Mesendoderm (in vitro differentiated cells): Measurements from ENCODE around the gene MAB21L3.

Experiments used
- DNase-seq: peaks from one replicate; pipeline ENCODE4 v3.0.0; 2013
- H2AK5ac ChIP-seq: 2 replicates; pipeline ENCODE4 v1.6.1; 2013; ENCODE audit warnings: low read length, inconsistent platforms
- H2BK120ac ChIP-seq: 2 replicates; pipeline ENCODE4 v1.6.1; 2013; ENCODE audit warnings: low read depth, mild to moderate bottlenecking, low read length, moderate library complexity, mixed read lengths
- H2BK15ac ChIP-seq: replicated peaks from 2 replicates; pipeline ENCODE4 v1.6.1; 2013; ENCODE audit warnings: low read depth, mild to moderate bottlenecking, moderate library complexity
- H2BK5ac ChIP-seq: 2 replicates; pipeline ENCODE4 v1.6.1; 2013; ENCODE audit warnings: low read length, inconsistent platforms
- H3K18ac ChIP-seq: 2 replicates; pipeline ENCODE4 v1.6.1; 2013; ENCODE audit warnings: mild to moderate bottlenecking, low read length, mixed read lengths
- H3K23ac ChIP-seq: one replicate; pipeline ENCODE4 v1.6.1; 2013; ENCODE audit warnings: low read length
- H3K27ac ChIP-seq: 2 replicates; pipeline ENCODE4 v1.5.1; 2013; ENCODE audit warnings: low read depth, mild to moderate bottlenecking, inconsistent platforms, low read length, moderate library complexity
- H3K27me3 ChIP-seq: 2 replicates; pipeline ENCODE4 v1.6.1; 2013; ENCODE audit warnings: low read length, control low read depth, mild to moderate bottlenecking, inconsistent platforms; ENCODE audit not compliant: insufficient read depth, poor library complexity
- H3K36me3 ChIP-seq: 2 replicates; pipeline ENCODE4 v1.6.1; 2013; ENCODE audit warnings: low read length, inconsistent platforms; ENCODE audit not compliant: control insufficient read depth, insufficient read depth
- H3K4ac ChIP-seq: one replicate; pipeline ENCODE4 v1.6.1; 2013; ENCODE audit warnings: low read depth, mild to moderate bottlenecking, low read length, moderate library complexity
- H3K4me1 ChIP-seq: 2 replicates; pipeline ENCODE4 v1.6.1; 2013; ENCODE audit warnings: low read depth, low read length, inconsistent platforms; ENCODE audit not compliant: control insufficient read depth
- H3K4me2 ChIP-seq: 2 replicates; pipeline ENCODE4 v1.6.1; 2013; ENCODE audit warnings: low read length
- H3K4me3 ChIP-seq: 2 replicates; pipeline ENCODE4 v1.5.1; 2013; ENCODE audit warnings: mild to moderate bottlenecking, low read length
- H3K56ac ChIP-seq: one replicate; pipeline ENCODE4 v1.6.1; 2013; ENCODE audit warnings: low read length
- H3K79me1 ChIP-seq: 2 replicates; pipeline ENCODE4 v1.6.1; 2013; ENCODE audit warnings: low read length, inconsistent platforms
- H3K79me2 ChIP-seq: 2 replicates; pipeline ENCODE4 v1.6.1; 2013; ENCODE audit warnings: mild to moderate bottlenecking, low read length; ENCODE audit not compliant: control insufficient read depth, insufficient read depth
- H3K9ac ChIP-seq: 2 replicates; pipeline ENCODE4 v1.6.1; 2013; ENCODE audit warnings: low read length, inconsistent platforms
- H4K5ac ChIP-seq: one replicate; pipeline ENCODE4 v1.6.1; 2013; ENCODE audit warnings: low read length
- H4K8ac ChIP-seq: one replicate; pipeline ENCODE4 v1.6.1; 2013; ENCODE audit warnings: low read depth, mild to moderate bottlenecking, control low read depth, low read length, moderate library complexity
- WGBS: extraction: QIAGEN DNeasy Blood & Tissue Kit; methylation state at CpG from one replicate; pipeline ENCODE4 v1.1.7; 2013; ENCODE audit warnings: low lambda C conversion rate, missing lambda C conversion rate; ENCODE audit not compliant: insufficient coverage; ENCODE audit errors: extremely low coverage; 5-methylcytosine and 5-hydroxymethylcytosine counted together

Gene MAB21L3

DNA sequence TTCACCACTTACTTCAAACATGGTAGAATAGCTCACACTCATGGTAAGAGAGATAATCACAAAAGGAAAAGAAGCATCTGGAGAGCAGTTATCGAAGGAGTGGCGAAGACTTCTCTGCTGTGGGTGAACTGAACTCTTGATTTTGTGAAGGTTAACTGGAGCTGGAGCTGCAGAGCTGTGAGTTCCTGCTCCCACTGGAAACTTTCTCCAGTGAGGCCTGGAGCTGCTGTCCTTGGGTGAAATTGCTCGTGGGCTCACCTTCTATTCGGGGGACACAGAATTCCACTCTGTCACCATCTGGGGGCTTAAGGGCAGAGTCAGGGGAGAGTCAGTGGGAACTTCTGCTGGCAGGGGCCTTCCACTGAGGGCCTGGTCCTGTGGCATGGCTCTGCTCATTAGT, 45.9 kb downstream of the MAB21L3 start:
- Histone ChIP-seq H3K23ac (no peak overlapping the region), H4K8ac (no peak overlapping the region), H3K4me1 (no peaks in the 10 kb centered on the region), H3K79me2 (no peaks in the 10 kb centered on the region), H3K27me3 (no peaks in the 10 kb centered on the region), H2BK15ac (no peak overlapping the region), H3K4me2 (no peak overlapping the region), H3K4me3 (no peak overlapping the region), H4K5ac (no peak overlapping the region), H3K36me3 (no peaks in the 10 kb centered on the region), H3K9ac (no peak overlapping the region), H2BK120ac (no peak overlapping the region), H2AK5ac (no peak overlapping the region), H3K4ac (no peak overlapping the region), H3K27ac (no peak overlapping the region), H3K56ac (no peak overlapping the region), H3K18ac (no peak overlapping the region), H3K79me1 (no peaks in the 10 kb centered on the region), H2BK5ac (no peak overlapping the region)
- no peak for DNase-seq
- whole genome bisulfite sequencing, result no CpG with 5 or more reads among the region's 4 CpGs

GRCh38 chr1:116159177-116159576, 48.0 kb downstream of the MAB21L3 start:
- Histone ChIP-seq H3K23ac (no peak overlapping the region), H3K4ac (no peak overlapping the region), H3K4me2 (no peak overlapping the region), H2BK5ac (no peak overlapping the region), H4K8ac (no peak overlapping the region), H3K4me3 (no peak overlapping the region), H4K5ac (no peak overlapping the region), H3K4me1 (no peaks in the 10 kb centered on the region), H3K56ac (no peak overlapping the region), H3K79me2 (no peaks in the 10 kb centered on the region), H3K9ac (no peak overlapping the region), H2BK15ac (no peak overlapping the region), H3K79me1 (no peaks in the 10 kb centered on the region), H2AK5ac (no peak overlapping the region), H3K27ac (no peak overlapping the region), H2BK120ac (no peak overlapping the region), H3K18ac (no peak overlapping the region), H3K27me3 (no peaks in the 10 kb centered on the region), H3K36me3 (no peaks in the 10 kb centered on the region)
- WGBS, result no CpG with 5 or more reads among the region's 1 CpG
- DNase-seq, result no peak

- Histone ChIP-seq H4K8ac (no peak overlapping the region), H2BK120ac (no peak overlapping the region), H4K5ac (no peak overlapping the region), H3K79me1 (no peaks in the 10 kb centered on the region), H3K36me3 (no peaks in the 10 kb centered on the region), H3K27me3 (no peaks in the 10 kb centered on the region), H3K23ac (no peak overlapping the region), H3K27ac (no peak overlapping the region), H3K4me3 (no peak overlapping the region), H3K4ac (no peak overlapping the region), H3K79me2 (no peaks in the 10 kb centered on the region), H3K4me2 (no peak overlapping the region), H2AK5ac (no peak overlapping the region), H3K4me1 (no peaks in the 10 kb centered on the region), H3K56ac (no peak overlapping the region), H3K9ac (no peak overlapping the region), H3K18ac (no peak overlapping the region), H2BK5ac (no peak overlapping the region), H2BK15ac (no peak overlapping the region)
- no peak for DNase-seq
- no CpG with 5 or more reads among the region's 1 CpG for WGBS
Measured at GRCh38 chr1:116159611-116160010, 48.4 kb downstream of the MAB21L3 start.

DNA sequence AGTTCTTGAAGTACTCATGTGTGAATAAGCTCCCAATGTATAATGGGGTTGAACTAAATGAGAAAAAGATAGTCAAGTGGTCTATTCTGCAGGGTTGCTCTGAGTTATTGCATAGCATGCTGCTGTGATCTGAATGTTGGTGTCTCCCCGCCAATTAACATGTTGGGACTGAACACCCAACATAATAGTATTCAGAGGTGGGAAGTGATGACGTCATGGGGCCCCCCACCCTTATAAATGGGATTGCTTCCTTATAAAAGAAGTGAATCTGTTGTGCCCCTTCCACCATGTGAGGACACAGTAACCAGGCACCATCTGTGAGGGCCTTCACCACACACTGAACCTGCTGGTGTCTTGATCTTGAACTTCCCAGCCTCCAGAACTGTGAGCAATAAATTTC, 50.2 kb downstream of the MAB21L3 start:
- no peak for DNase-seq

DNA sequence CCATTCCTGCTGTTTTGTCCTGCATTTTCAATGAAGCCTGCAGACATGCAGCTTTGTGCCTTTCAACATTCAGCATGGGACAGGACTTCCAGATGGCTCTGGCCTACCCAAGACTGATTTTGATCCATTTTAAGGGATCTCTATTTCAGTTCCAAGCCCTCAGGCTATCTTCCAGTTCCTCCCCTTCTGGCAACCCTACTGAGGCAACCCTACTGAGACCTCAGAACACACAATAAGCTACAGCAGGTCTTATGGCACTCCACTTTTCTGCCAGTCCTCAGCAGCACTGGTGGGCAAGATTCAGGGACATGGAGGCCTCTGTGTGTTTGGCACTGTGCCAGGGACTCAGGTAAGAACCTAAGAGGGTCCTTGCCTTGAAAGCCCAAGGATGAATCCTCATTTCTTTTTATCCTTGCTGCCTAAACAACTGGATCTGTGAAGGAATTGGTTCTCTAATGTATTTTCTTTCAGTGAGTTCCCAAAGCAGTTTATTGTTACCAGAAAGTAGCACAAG, 50.7 kb downstream of the MAB21L3 start:
- H2AK5ac ChIP-seq, result no peak overlapping the region
- H3K27ac ChIP-seq, result no peak overlapping the region
- H3K23ac ChIP-seq, result no peak overlapping the region
- no peak overlapping the region for H3K4me2 ChIP-seq
- no peaks in the 10 kb centered on the region for H3K4me1 ChIP-seq
- no peak overlapping the region for H3K4me3 ChIP-seq
- no peaks in the 10 kb centered on the region for H3K27me3 ChIP-seq
- H4K5ac ChIP-seq, result no peak overlapping the region
- no peak overlapping the region for H3K9ac ChIP-seq
- no peak overlapping the region for H3K18ac ChIP-seq
- no peak overlapping the region for H4K8ac ChIP-seq
- H3K4ac ChIP-seq, result no peak overlapping the region
- DNase-seq, result no peak
- no peak overlapping the region for H2BK15ac ChIP-seq
- no peaks in the 10 kb centered on the region for H3K79me2 ChIP-seq
- H3K79me1 ChIP-seq, result no peaks in the 10 kb centered on the region
- no peak overlapping the region for H2BK120ac ChIP-seq
- H2BK5ac ChIP-seq, result no peak overlapping the region
- H3K56ac ChIP-seq, result no peak overlapping the region
- H3K36me3 ChIP-seq, result no peaks in the 10 kb centered on the region

More for the DNA sequence above, 50.2 kb downstream of the MAB21L3 start:
- Histone ChIP-seq H3K27ac (no peak overlapping the region), H3K79me1 (no peaks in the 10 kb centered on the region), H3K4me2 (no peak overlapping the region), H3K4me1 (no peaks in the 10 kb centered on the region), H3K4ac (no peak overlapping the region), H2BK5ac (no peak overlapping the region), H3K27me3 (no peaks in the 10 kb centered on the region), H3K4me3 (no peak overlapping the region), H3K23ac (no peak overlapping the region), H2BK15ac (no peak overlapping the region), H3K56ac (no peak overlapping the region), H4K8ac (no peak overlapping the region), H2BK120ac (no peak overlapping the region), H4K5ac (no peak overlapping the region), H3K79me2 (no peaks in the 10 kb centered on the region), H3K18ac (no peak overlapping the region), H2AK5ac (no peak overlapping the region), H3K36me3 (no peaks in the 10 kb centered on the region), H3K9ac (no peak overlapping the region)
- WGBS, result no CpG with 5 or more reads among the region's 2 CpGs

DNA sequence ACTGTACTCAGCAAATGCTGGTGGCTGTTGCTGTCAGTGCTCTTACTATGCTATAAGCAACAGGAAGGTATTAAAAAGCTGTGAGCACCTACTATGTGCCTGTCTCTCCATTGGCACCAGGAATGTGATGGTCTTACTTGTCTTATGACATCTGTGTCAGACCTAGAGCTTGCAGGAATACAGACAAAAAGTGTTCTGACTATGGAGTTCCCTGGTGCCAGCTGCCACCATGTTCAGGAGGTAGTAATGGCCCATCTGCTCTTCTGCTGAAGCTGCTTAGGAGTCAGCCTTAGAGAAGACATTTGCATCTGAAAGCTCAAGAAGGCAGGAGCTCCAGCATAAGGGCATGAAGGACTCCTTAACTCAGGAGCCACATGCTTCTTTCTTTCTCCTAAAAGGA, 52.3 kb downstream of the MAB21L3 start:
- Histone ChIP-seq H3K56ac (no peak overlapping the region), H3K79me2 (no peaks in the 10 kb centered on the region), H4K5ac (no peak overlapping the region), H3K18ac (no peak overlapping the region), H2BK120ac (no peak overlapping the region), H2BK5ac (no peak overlapping the region), H3K9ac (no peak overlapping the region), H2BK15ac (no peak overlapping the region), H3K4me1 (no peaks in the 10 kb centered on the region), H3K36me3 (no peaks in the 10 kb centered on the region), H3K23ac (no peak overlapping the region), H4K8ac (no peak overlapping the region), H3K4ac (no peak overlapping the region), H3K27me3 (no peaks in the 10 kb centered on the region), H2AK5ac (no peak overlapping the region), H3K79me1 (no peaks in the 10 kb centered on the region), H3K27ac (no peak overlapping the region), H3K4me2 (no peak overlapping the region), H3K4me3 (no peak overlapping the region)
- no peak for DNase-seq
